ENCODE results near the gene SNRNP48.

DNA sequence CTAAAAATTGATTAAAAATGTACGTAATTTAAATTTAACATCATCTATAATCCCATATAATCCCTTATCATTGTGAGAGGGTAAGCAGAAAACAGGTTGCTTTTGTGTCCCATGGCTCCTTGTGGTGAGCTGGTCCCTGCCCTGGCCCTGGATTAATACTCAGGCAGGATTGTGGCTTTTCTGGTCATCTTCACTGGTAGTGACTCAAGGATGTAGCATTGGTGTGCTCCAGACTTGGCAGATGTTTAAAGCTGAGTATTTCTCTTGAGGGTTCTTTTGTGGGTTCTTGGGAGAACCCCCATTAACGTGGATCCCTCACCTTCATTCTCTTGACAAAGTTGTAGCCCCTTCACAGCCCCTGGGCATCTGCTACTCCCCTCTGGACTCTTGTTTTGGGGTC lies 39.3 kb downstream of the SNRNP48 start:
- TF ChIP-seq, protein P1, sequence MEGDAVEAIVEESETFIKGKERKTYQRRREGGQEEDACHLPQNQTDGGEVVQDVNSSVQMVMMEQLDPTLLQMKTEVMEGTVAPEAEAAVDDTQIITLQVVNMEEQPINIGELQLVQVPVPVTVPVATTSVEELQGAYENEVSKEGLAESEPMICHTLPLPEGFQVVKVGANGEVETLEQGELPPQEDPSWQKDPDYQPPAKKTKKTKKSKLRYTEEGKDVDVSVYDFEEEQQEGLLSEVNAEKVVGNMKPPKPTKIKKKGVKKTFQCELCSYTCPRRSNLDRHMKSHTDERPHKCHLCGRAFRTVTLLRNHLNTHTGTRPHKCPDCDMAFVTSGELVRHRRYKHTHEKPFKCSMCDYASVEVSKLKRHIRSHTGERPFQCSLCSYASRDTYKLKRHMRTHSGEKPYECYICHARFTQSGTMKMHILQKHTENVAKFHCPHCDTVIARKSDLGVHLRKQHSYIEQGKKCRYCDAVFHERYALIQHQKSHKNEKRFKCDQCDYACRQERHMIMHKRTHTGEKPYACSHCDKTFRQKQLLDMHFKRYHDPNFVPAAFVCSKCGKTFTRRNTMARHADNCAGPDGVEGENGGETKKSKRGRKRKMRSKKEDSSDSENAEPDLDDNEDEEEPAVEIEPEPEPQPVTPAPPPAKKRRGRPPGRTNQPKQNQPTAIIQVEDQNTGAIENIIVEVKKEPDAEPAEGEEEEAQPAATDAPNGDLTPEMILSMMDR (tag by site-specific recombination; IDR thresholded peaks at IDR 0.05): no peak
- TF ChIP-seq, protein P2, sequence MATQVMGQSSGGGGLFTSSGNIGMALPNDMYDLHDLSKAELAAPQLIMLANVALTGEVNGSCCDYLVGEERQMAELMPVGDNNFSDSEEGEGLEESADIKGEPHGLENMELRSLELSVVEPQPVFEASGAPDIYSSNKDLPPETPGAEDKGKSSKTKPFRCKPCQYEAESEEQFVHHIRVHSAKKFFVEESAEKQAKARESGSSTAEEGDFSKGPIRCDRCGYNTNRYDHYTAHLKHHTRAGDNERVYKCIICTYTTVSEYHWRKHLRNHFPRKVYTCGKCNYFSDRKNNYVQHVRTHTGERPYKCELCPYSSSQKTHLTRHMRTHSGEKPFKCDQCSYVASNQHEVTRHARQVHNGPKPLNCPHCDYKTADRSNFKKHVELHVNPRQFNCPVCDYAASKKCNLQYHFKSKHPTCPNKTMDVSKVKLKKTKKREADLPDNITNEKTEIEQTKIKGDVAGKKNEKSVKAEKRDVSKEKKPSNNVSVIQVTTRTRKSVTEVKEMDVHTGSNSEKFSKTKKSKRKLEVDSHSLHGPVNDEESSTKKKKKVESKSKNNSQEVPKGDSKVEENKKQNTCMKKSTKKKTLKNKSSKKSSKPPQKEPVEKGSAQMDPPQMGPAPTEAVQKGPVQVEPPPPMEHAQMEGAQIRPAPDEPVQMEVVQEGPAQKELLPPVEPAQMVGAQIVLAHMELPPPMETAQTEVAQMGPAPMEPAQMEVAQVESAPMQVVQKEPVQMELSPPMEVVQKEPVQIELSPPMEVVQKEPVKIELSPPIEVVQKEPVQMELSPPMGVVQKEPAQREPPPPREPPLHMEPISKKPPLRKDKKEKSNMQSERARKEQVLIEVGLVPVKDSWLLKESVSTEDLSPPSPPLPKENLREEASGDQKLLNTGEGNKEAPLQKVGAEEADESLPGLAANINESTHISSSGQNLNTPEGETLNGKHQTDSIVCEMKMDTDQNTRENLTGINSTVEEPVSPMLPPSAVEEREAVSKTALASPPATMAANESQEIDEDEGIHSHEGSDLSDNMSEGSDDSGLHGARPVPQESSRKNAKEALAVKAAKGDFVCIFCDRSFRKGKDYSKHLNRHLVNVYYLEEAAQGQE (tag by site-specific recombination; IDR thresholded peaks at IDR 0.05): no peak
- TF ChIP-seq BCL11A (tag by site-specific recombination; IDR thresholded peaks at IDR 0.05; ENCODE audit: low read depth) (no peak), FEZF1 (tag by site-specific recombination; IDR thresholded peaks at IDR 0.05) (no peak), ZBTB1 (tag by site-specific recombination; IDR thresholded peaks at IDR 0.05) (no peak), ZNF555 (tag by site-specific recombination; conservative IDR thresholded peaks at IDR 0.05) (no peak), TCF7L2 (IDR thresholded peaks at IDR 0.05; ENCODE audit: borderline replicate concordance, low read depth, low read length) (no peak), OSR2 (tag by site-specific recombination; IDR thresholded peaks at IDR 0.05) (no peak), ZNF76 (tag by site-specific recombination; IDR thresholded peaks at IDR 0.05; ENCODE audit: borderline replicate concordance, low read depth) (no peak)
- TF ChIP-seq, protein P3, sequence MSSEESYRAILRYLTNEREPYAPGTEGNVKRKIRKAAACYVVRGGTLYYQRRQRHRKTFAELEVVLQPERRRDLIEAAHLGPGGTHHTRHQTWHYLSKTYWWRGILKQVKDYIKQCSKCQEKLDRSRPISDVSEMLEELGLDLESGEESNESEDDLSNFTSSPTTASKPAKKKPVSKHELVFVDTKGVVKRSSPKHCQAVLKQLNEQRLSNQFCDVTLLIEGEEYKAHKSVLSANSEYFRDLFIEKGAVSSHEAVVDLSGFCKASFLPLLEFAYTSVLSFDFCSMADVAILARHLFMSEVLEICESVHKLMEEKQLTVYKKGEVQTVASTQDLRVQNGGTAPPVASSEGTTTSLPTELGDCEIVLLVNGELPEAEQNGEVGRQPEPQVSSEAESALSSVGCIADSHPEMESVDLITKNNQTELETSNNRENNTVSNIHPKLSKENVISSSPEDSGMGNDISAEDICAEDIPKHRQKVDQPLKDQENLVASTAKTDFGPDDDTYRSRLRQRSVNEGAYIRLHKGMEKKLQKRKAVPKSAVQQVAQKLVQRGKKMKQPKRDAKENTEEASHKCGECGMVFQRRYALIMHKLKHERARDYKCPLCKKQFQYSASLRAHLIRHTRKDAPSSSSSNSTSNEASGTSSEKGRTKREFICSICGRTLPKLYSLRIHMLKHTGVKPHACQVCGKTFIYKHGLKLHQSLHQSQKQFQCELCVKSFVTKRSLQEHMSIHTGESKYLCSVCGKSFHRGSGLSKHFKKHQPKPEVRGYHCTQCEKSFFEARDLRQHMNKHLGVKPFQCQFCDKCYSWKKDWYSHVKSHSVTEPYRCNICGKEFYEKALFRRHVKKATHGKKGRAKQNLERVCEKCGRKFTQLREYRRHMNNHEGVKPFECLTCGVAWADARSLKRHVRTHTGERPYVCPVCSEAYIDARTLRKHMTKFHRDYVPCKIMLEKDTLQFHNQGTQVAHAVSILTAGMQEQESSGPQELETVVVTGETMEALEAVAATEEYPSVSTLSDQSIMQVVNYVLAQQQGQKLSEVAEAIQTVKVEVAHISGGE (tag by site-specific recombination; conservative IDR thresholded peaks at IDR 0.05; ENCODE audit: low read depth): no peak
- TF ChIP-seq, protein P4, sequence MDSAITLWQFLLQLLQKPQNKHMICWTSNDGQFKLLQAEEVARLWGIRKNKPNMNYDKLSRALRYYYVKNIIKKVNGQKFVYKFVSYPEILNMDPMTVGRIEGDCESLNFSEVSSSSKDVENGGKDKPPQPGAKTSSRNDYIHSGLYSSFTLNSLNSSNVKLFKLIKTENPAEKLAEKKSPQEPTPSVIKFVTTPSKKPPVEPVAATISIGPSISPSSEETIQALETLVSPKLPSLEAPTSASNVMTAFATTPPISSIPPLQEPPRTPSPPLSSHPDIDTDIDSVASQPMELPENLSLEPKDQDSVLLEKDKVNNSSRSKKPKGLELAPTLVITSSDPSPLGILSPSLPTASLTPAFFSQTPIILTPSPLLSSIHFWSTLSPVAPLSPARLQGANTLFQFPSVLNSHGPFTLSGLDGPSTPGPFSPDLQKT (IDR thresholded peaks at IDR 0.05; ENCODE audit: borderline replicate concordance, low read depth, low read length): no peak
- TF ChIP-seq, protein P5, sequence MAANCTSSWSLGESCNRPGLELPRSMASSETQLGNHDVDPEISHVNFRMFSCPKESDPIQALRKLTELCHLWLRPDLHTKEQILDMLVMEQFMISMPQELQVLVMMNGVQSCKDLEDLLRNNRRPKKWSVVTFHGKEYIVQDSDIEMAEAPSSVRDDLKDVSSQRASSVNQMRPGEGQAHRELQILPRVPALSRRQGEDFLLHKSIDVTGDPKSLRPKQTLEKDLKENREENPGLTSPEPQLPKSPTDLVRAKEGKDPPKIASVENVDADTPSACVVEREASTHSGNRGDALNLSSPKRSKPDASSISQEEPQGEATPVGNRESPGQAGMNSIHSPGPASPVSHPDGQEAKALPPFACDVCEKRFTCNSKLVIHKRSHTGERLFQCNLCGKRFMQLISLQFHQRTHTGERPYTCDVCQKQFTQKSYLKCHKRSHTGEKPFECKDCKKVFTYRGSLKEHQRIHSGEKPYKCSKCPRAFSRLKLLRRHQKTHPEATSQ (tag by site-specific recombination; IDR thresholded peaks at IDR 0.05): no peak
